ENCODE results near the gene CHD9.

The CHD9 gene

GRCh38 chr16:53100131-53100748 lies 45.4 kb downstream of the CHD9 start:
- no peaks in the 10 kb centered on the region for H3K36me3 Mint-ChIP-seq
- H3K27me3 Mint-ChIP-seq, result no peaks in the 10 kb centered on the region
- CTCF ChIA-PET, result interaction anchor here (0.5 to 1.4 kb wide), 2 partner anchors 30 to 107 kb away, joined by 3 to 5 read pairs; no protein-coding TSS in a partner anchor
- DNase-seq, result no peak
- H3K9me3 Mint-ChIP-seq, result no peaks in the 10 kb centered on the region
- H3K27ac Mint-ChIP-seq, result peak overlapping the region; percentile 42
- peak overlapping the region; percentile 54 for H3K4me3 Mint-ChIP-seq
- H3K4me1 Mint-ChIP-seq, result peaks cover 27% of the 10 kb centered on the region

GRCh38 chr16:53100889-53101288 lies 46.1 kb downstream of the CHD9 start:
- H3K27me3 Mint-ChIP-seq, result no peaks in the 10 kb centered on the region
- H3K36me3 Mint-ChIP-seq, result no peaks in the 10 kb centered on the region
- CTCF ChIA-PET, result interaction anchor here (0.5 kb wide), 1 partner anchor 106 kb away, joined by 3 read pairs; no protein-coding TSS in a partner anchor
- peaks cover 27% of the 10 kb centered on the region for H3K4me1 Mint-ChIP-seq
- DNase-seq, result no peak
- H3K27ac Mint-ChIP-seq, result no peak overlapping the region
- peak overlapping the region; percentile 54 for H3K4me3 Mint-ChIP-seq
- no peaks in the 10 kb centered on the region for H3K9me3 Mint-ChIP-seq

GRCh38 chr16:53103811-53104210 lies 49.0 kb downstream of the CHD9 start:
- DNase-seq, result no peak
- CTCF ChIA-PET, result interaction anchor here (0.9 kb wide), 1 partner anchor 50 kb away, joined by 3 read pairs; no protein-coding TSS in a partner anchor
- Mint-ChIP-seq H3K27ac (no peak overlapping the region), H3K9me3 (no peaks in the 10 kb centered on the region), H3K36me3 (no peaks in the 10 kb centered on the region), H3K4me1 (peaks cover 20% of the 10 kb centered on the region), H3K4me3 (no peak overlapping the region), H3K27me3 (no peaks in the 10 kb centered on the region)

- Mint-ChIP-seq H3K27me3 (no peaks in the 10 kb centered on the region), H3K4me3 (no peak overlapping the region), H3K4me1 (peaks cover 4% of the 10 kb centered on the region), H3K36me3 (no peaks in the 10 kb centered on the region), H3K9me3 (no peaks in the 10 kb centered on the region), H3K27ac (no peak overlapping the region)
- CTCF ChIA-PET, result no interaction called here
- no peak for DNase-seq
Measured at GRCh38 chr16:53105565-53105964, 50.8 kb downstream of the CHD9 start.

- CTCF ChIA-PET, result no interaction called here
- no peak for DNase-seq
- Mint-ChIP-seq H3K9me3 (no peaks in the 10 kb centered on the region), H3K27ac (no peak overlapping the region), H3K4me3 (no peak overlapping the region), H3K27me3 (no peaks in the 10 kb centered on the region), H3K4me1 (no peaks in the 10 kb centered on the region), H3K36me3 (no peaks in the 10 kb centered on the region)
Measured at GRCh38 chr16:53111078-53111791, 56.4 kb downstream of the CHD9 start.

GRCh38 chr16:53112015-53112414 lies 57.2 kb downstream of the CHD9 start:
- CTCF ChIA-PET, result no interaction called here
- Mint-ChIP-seq H3K27me3 (no peaks in the 10 kb centered on the region), H3K9me3 (no peaks in the 10 kb centered on the region), H3K4me1 (no peaks in the 10 kb centered on the region), H3K36me3 (no peaks in the 10 kb centered on the region), H3K4me3 (no peak overlapping the region), H3K27ac (no peak overlapping the region)
- DNase-seq, result no peak

- Mint-ChIP-seq H3K36me3 (no peaks in the 10 kb centered on the region), H3K27ac (no peak overlapping the region), H3K9me3 (no peaks in the 10 kb centered on the region), H3K4me3 (no peak overlapping the region), H3K4me1 (no peaks in the 10 kb centered on the region), H3K27me3 (no peaks in the 10 kb centered on the region)
- no peak for DNase-seq
- CTCF ChIA-PET, result no interaction called here
Measured at GRCh38 chr16:53115047-53115446, 60.3 kb downstream of the CHD9 start.

- H3K27me3 Mint-ChIP-seq, result no peaks in the 10 kb centered on the region
- H3K4me3 Mint-ChIP-seq, result no peak overlapping the region
- no peaks in the 10 kb centered on the region for H3K36me3 Mint-ChIP-seq
- H3K4me1 Mint-ChIP-seq, result no peaks in the 10 kb centered on the region
- H3K9me3 Mint-ChIP-seq, result no peaks in the 10 kb centered on the region
- CTCF ChIA-PET, result no interaction called here
- H3K27ac Mint-ChIP-seq, result no peak overlapping the region
- DNase-seq, result no peak
Measured at GRCh38 chr16:53115773-53116172, 61.0 kb downstream of the CHD9 start.

GRCh38 chr16:53121043-53121620 lies 66.3 kb downstream of the CHD9 start:
- Mint-ChIP-seq H3K4me1 (no peaks in the 10 kb centered on the region), H3K4me3 (no peak overlapping the region), H3K27ac (no peak overlapping the region), H3K36me3 (no peaks in the 10 kb centered on the region), H3K27me3 (no peaks in the 10 kb centered on the region), H3K9me3 (no peaks in the 10 kb centered on the region)
- CTCF ChIA-PET, result interaction anchor here (1.2 kb wide), 1 partner anchor 42 kb away, joined by 3 read pairs; no protein-coding TSS in a partner anchor
- no peak for DNase-seq

GRCh38 chr16:53121661-53122060 lies 66.9 kb downstream of the CHD9 start:
- CTCF ChIA-PET, result interaction anchor here (1.2 kb wide), 1 partner anchor 43 kb away, joined by 3 read pairs; no protein-coding TSS in a partner anchor
- no peak for DNase-seq
- H3K27ac Mint-ChIP-seq, result no peak overlapping the region
- H3K27me3 Mint-ChIP-seq, result no peaks in the 10 kb centered on the region
- no peak overlapping the region for H3K4me3 Mint-ChIP-seq
- no peaks in the 10 kb centered on the region for H3K36me3 Mint-ChIP-seq
- H3K9me3 Mint-ChIP-seq, result no peaks in the 10 kb centered on the region
- H3K4me1 Mint-ChIP-seq, result no peaks in the 10 kb centered on the region

- no peak for DNase-seq
- Mint-ChIP-seq H3K9me3 (no peaks in the 10 kb centered on the region), H3K4me3 (no peak overlapping the region), H3K27me3 (no peaks in the 10 kb centered on the region), H3K36me3 (no peaks in the 10 kb centered on the region), H3K27ac (no peak overlapping the region), H3K4me1 (no peaks in the 10 kb centered on the region)
- CTCF ChIA-PET, result no interaction called here
Measured at GRCh38 chr16:53123747-53124146, 69.0 kb downstream of the CHD9 start.

- H3K4me1 Mint-ChIP-seq, result peaks cover 8% of the 10 kb centered on the region
- no peaks in the 10 kb centered on the region for H3K36me3 Mint-ChIP-seq
- peaks cover 4% of the 10 kb centered on the region for H3K27me3 Mint-ChIP-seq
- H3K4me3 Mint-ChIP-seq, result no peak overlapping the region
- no peak for DNase-seq
- no peak overlapping the region for H3K27ac Mint-ChIP-seq
- CTCF ChIA-PET, result no interaction called here
- H3K9me3 Mint-ChIP-seq, result no peaks in the 10 kb centered on the region
Measured at GRCh38 chr16:53126390-53126789, 71.6 kb downstream of the CHD9 start.

- no peak for DNase-seq
- peak overlapping the region; percentile 74 for H3K4me3 Mint-ChIP-seq
- CTCF ChIA-PET, result interaction anchor here (0.8 to 1.7 kb wide), 4 partner anchors 11 to 154 kb away, joined by 3 to 7 read pairs (median 4); partner anchors contain the start of gene CHD9
- H3K9me3 Mint-ChIP-seq, result no peaks in the 10 kb centered on the region
- peak overlapping the region; percentile 61 for H3K27ac Mint-ChIP-seq
- peaks cover 7% of the 10 kb centered on the region for H3K27me3 Mint-ChIP-seq
- H3K4me1 Mint-ChIP-seq, result peaks cover 13% of the 10 kb centered on the region
- peaks cover 1% of the 10 kb centered on the region for H3K36me3 Mint-ChIP-seq
Measured at GRCh38 chr16:53129281-53130158, 74.7 kb downstream of the CHD9 start.

Measured in activated naive CD4-positive, alpha-beta T cell treated with anti-CD3 and anti-CD28 coated beads, Interleukin-2, amount 10 ng/mL, durations not matched to agents 7 days and 5 days (primary cell).